T-helper 22 cell (primary cell): ENCODE results near the gene EN2.

Experiments
- DNase-seq: peaks from one replicate; pipeline ENCODE4 v3.0.0-alpha.2; 2020; ENCODE audit warnings: low read depth

The EN2 gene

DNA sequence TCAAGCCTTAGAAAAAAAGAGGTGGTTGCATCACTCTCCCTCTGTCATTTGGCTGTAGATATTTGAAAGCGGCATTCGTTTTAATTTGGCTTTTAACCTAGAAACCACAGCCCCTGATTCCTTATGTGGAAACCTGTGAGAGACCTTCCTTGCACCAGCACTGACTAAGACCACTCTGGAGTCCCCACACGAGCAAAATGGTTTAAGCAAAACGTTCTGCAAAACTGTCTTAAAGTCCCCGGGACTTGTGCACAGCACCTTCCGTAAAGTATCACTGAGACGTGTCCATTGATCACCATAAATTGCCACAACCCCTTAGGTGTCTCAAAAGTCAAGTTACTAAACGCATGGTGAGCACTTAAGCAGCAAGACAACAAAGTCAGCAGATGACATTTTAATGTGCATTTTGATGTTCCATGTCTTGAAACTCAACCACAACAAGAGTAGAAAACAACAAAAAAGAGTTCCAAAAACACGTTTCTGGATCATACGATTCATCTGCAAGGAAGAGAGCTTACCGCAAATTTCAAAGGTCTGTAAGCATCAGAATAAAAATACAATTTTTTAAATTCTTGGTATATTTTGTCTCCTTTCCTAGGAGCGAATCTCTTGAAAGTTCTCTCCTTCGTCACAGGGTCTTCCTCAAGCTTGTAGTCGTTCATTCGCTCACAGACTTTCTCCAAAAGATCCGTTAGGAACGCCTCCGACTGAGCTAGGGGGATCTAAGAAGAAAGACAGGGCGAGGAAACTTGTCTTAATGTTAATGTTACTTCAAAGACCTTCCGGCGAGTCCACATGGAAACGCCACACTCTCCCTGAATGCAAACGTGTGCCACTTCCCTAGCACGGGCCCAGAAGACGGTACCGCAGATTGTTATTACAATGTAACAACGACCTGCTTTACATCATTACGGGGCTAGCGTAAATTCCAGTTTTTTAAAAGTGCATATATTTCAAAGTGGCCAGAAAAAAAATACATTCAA, 50.7 kb downstream of the EN2 start:
- no peak for DNase-seq

DNA sequence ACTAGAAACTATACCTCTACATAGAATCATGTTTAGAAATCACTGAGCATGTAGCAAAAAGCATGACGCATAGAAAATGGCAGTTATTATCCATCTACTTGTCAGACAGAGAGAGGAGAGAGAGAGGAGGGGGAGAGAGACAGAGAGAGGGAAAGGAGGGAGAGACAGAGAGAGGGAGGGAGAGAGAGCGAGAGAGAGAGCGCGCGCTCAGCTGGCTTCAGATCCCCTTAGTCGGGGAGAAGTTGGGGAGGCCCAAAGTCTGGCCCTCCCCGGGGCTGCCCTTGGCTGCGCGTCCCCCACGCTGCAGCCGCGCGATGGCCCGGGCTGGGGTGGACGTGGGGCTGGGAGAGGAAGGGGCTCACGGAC, 51.4 kb downstream of the EN2 start:
- DNase-seq = no peak

DNA sequence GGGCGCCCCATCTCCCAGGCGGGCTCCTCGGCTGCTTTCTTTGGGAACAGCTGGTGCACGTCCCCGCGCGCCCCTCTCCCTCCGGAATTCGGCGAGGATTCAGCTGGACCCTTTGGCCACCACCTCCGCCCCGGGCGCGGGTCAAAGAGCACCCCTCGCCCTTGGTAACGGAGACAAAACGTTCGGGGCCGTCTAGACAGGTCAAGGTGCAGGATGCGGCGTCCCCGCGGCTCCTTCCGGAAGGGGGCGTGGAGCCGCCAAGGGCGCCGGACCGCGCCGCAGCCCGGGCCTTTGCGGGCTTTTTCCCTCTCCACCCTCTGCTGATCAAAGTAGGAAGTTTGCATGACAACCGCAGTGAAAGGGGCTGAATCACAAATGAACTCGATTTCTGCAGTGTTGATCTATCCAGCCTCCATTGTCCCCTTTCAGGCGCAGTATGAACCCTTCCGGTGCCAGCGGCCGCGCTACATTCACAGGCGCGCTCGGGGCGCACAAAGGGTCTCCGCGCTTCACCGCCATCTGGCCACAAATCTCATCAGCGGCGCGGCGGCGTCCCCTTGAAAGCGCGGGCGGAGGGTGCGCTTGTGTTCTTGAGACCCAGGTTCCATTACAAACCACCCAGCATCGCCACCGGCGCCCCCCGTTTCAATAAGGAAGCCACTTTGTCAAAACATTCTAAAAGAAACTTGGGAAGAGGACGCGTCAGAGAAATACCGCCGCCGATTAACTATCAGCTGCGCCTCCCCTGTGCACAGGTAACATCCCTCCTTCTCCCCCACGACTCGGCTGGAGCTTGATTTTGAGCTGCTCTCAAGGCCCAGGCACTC, 52.0 kb downstream of the EN2 start:
- DNase-seq = no peak

DNA sequence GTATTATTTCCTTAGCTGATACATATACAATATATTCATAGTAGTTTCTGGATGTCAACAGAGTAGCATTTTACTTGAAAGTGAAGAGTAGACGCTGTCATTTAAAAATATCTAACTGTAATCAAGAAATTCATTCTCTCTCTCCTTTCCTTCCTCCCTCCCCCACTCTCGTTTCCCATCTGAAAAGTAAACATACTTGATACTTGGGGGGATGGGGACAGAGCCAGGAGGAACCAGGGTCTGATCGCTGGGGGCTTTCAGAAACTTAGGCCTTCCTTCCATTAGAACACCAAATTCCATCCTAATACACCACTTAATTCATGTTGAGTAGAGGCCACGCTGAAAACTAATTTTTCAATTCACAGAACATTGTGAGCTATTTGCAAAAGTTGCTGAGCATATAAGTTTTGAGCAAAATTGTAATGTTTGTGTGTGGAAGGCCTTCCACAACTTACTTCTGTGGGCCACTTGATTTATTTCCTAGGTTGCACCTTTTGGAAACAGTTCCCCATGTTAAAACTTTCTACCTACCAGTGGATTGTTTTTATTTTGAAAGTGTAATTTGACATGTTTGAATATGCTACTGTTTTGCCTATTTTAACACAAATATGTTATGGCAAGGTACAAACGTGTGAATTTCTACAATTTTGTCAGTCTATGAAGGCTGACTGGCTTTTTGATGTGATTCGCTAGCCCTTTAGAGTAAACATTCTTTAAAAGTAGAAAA, 53.2 kb downstream of the EN2 start:
- DNase-seq = no peak

DNA sequence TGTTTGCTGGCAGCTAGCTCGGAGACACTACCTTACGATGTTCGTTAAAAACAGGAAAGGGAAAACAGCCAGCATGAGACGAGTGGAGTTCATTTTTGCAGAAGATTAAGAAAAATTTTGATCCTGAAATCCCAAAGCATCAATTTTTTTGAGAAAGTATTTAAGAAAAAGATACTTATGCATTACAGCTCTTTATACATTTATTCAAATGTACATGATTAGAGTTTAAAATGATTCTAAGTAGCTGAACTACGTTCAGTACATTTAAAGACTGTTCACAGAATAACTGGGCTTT, 53.7 kb downstream of the EN2 start:
- DNase-seq = no peak

DNA sequence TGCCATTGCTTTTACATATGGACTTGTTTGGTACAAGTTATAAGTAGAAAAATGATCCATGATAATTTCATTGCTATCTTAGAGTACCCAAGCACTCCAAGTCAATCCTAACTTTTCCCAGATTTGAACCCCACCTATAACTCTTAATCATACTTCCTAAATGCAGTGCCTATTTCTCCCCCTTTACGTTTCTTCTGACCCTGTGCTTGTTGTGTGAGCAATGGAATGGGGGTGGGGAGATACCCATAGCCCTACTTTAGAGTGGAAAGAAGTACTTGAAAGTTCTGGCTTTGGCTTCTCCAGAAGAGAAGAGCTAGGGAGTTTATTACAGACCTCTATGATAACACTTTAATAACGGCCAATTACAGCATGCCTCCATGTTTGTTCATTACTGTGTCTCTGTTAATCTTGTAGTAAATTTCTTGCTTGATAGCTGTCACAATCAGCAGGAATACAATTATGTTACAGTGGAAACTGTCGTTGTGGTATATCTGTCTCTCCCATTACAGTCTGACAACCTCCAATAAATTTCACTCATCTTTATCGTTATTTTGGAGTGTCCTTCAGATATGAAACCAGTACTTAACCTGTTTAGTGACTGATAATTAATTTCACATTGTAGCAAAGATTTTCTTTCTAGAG, 54.4 kb downstream of the EN2 start:
- no peak for DNase-seq

DNA sequence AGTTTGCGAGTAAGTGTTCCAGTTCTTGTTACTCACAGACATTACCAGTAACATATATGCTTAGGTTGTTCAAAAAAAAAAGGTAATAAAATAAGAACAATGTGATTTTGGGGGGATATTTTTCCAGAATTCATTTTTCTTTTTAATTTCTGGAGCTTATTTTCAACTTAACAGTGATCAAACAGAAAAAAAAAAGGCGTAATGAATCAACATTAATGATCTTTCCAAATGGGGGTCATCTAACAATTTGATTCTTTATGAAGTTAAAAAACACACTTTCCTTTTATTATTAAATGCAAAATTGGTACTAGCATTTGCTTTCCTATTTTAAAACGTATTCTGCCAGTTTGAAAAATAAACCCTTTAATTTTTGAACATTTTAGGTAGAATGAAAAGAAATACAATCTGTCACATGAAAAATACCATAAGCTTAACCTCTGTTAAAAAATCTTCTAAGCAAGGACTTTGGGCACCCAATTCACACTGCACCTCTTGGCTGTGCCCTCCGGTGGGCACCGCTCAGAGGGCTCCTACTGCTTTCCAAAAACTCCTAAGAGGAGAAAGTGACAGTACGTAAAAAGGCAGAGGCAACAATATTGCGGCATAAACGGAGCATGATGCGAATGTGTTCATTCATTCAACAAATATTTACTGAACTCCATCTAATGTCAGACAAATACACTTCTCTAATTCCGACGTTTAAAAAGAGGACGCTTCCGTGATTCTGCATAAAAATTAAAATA, 55.8 kb downstream of the EN2 start:
- no peak for DNase-seq

DNA sequence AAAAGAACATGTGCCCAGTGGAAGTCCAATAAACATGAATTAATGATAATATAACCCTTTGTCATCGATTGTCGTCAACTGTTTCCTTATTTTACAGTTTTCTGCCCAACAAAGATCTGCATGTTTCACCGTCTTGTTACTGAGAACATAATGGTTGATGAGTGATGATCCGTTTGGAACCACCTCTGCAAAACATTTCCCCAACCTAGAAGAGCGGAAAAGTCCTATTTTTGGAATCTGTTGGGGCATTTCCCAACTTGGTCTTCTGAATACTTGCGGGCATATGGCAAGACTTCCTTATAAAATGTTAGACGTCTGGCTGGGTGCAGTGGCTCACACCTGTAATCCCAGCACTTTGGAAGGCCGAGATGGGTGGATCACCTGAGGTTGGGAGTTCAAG, 56.4 kb downstream of the EN2 start:
- no peak for DNase-seq
